T-helper 1 cell treated with Interleukin-12 subunit alpha and Interleukin-12 subunit beta and Interleukin-4 antibody, amounts not matched to agents 30 μg/mL and 1 μg/mL, for 36 hours (primary cell): ENCODE data around the gene NUDT19.
"Not testable (repeated sequence)": the region's sequence is repeated elsewhere in the genome, so short reads cannot be mapped to it uniquely, and the experiment has no call there.

Experiments used
- H3K27ac Mint-ChIP-seq: one replicate; pipeline ENCODE4 v1.8.0; 2021; ENCODE audit warnings: mild to moderate bottlenecking, mixed read lengths
- H3K27me3 Mint-ChIP-seq: one replicate; pipeline ENCODE4 v1.8.0; 2021; ENCODE audit warnings: low read depth, mixed read lengths
- H3K36me3 Mint-ChIP-seq: one replicate; pipeline ENCODE4 v1.8.0; 2021; ENCODE audit warnings: low read depth, mixed read lengths
- H3K4me1 Mint-ChIP-seq: one replicate; pipeline ENCODE4 v1.8.0; 2021; ENCODE audit warnings: low read depth, mixed read lengths
- H3K4me3 Mint-ChIP-seq: one replicate; pipeline ENCODE4 v1.8.0; 2021; ENCODE audit warnings: mild to moderate bottlenecking, moderate library complexity, mixed read lengths
- H3K9me3 Mint-ChIP-seq: one replicate; pipeline ENCODE4 v1.8.0; 2021; ENCODE audit warnings: mixed read lengths

The NUDT19 gene

GRCh38 chr19:32691291-32691951 is at the start of gene NUDT19:
Gene NUDT19, plus strand, starts transcription at chr19:32691821. Its CDS starts 140 bp downstream, at chr19:32691961.
- H3K27me3 Mint-ChIP-seq = no peaks in the 10 kb centered on the region

GRCh38 chr19:32642771-32643170 is 48.9 kb upstream of the NUDT19 start:
- Mint-ChIP-seq H3K27me3 (no peaks in the 10 kb centered on the region), H3K27ac (no peak overlapping the region), H3K4me1 (peaks cover 22% of the 10 kb centered on the region), H3K9me3 (no peaks in the 10 kb centered on the region), H3K36me3 (peaks cover 35% of the 10 kb centered on the region), H3K4me3 (no peak overlapping the region)

More at GRCh38 chr19:32691291-32691951, at the start of gene NUDT19:
- H3K4me1 Mint-ChIP-seq = peaks cover 40% of the 10 kb centered on the region
- peak within 1 kb of the TSS; percentile 92 for H3K27ac Mint-ChIP-seq
- H3K9me3 Mint-ChIP-seq = peaks cover 5% of the 10 kb centered on the region
- H3K36me3 Mint-ChIP-seq = peaks cover 30% of the 10 kb centered on the region
- peak within 1 kb of the TSS; percentile 95 for H3K4me3 Mint-ChIP-seq

- H3K27me3 Mint-ChIP-seq = no peaks in the 10 kb centered on the region
- peaks cover 22% of the 10 kb centered on the region for H3K4me1 Mint-ChIP-seq
- H3K27ac Mint-ChIP-seq = peak overlapping the region; percentile 49
- H3K9me3 Mint-ChIP-seq = no peaks in the 10 kb centered on the region
- no peak overlapping the region for H3K4me3 Mint-ChIP-seq
- H3K36me3 Mint-ChIP-seq = peaks cover 30% of the 10 kb centered on the region
Observed at GRCh38 chr19:32646556-32646955, 45.1 kb upstream of the NUDT19 start.

GRCh38 chr19:32647361-32647760 is 44.3 kb upstream of the NUDT19 start:
- Mint-ChIP-seq H3K36me3 (peaks cover 23% of the 10 kb centered on the region), H3K27ac (no peak overlapping the region), H3K4me3 (no peak overlapping the region)

GRCh38 chr19:32649751-32650150 is 41.9 kb upstream of the NUDT19 start:
- Mint-ChIP-seq H3K4me3 (no peak overlapping the region), H3K27ac (no peak overlapping the region), H3K9me3 (no peaks in the 10 kb centered on the region), H3K27me3 (no peaks in the 10 kb centered on the region), H3K36me3 (peaks cover 14% of the 10 kb centered on the region), H3K4me1 (peaks cover 4% of the 10 kb centered on the region)

More at GRCh38 chr19:32647361-32647760, 44.3 kb upstream of the NUDT19 start:
- no peaks in the 10 kb centered on the region for H3K27me3 Mint-ChIP-seq
- H3K9me3 Mint-ChIP-seq = no peaks in the 10 kb centered on the region
- H3K4me1 Mint-ChIP-seq = peaks cover 18% of the 10 kb centered on the region

GRCh38 chr19:32650671-32651070 is 41.0 kb upstream of the NUDT19 start:
- no peaks in the 10 kb centered on the region for H3K27me3 Mint-ChIP-seq
- no peak overlapping the region for H3K4me3 Mint-ChIP-seq
- no peaks in the 10 kb centered on the region for H3K9me3 Mint-ChIP-seq
- H3K4me1 Mint-ChIP-seq = peaks cover 4% of the 10 kb centered on the region
- H3K27ac Mint-ChIP-seq = no peak overlapping the region
- peaks cover 14% of the 10 kb centered on the region for H3K36me3 Mint-ChIP-seq

- H3K36me3 Mint-ChIP-seq = peaks cover 14% of the 10 kb centered on the region
- H3K27ac Mint-ChIP-seq = no peak overlapping the region
- peaks cover 4% of the 10 kb centered on the region for H3K4me1 Mint-ChIP-seq
- H3K4me3 Mint-ChIP-seq = no peak overlapping the region
- H3K27me3 Mint-ChIP-seq = no peaks in the 10 kb centered on the region
- H3K9me3 Mint-ChIP-seq = no peaks in the 10 kb centered on the region
Observed at GRCh38 chr19:32651729-32652140, 39.9 kb upstream of the NUDT19 start.

- not testable (repeated sequence) for H3K9me3 Mint-ChIP-seq, H3K4me1 Mint-ChIP-seq, H3K4me3 Mint-ChIP-seq, H3K27me3 Mint-ChIP-seq, H3K27ac Mint-ChIP-seq
- peaks cover 10% of the 10 kb centered on the region for H3K36me3 Mint-ChIP-seq
Observed at GRCh38 chr19:32652331-32652730, 39.3 kb upstream of the NUDT19 start.

- H3K27ac Mint-ChIP-seq = no peak overlapping the region
- H3K36me3 Mint-ChIP-seq = peaks cover 7% of the 10 kb centered on the region
- no peaks in the 10 kb centered on the region for H3K9me3 Mint-ChIP-seq
- H3K4me3 Mint-ChIP-seq = no peak overlapping the region
- H3K27me3 Mint-ChIP-seq = no peaks in the 10 kb centered on the region
- H3K4me1 Mint-ChIP-seq = no peaks in the 10 kb centered on the region
Observed at GRCh38 chr19:32652894-32653598, 38.6 kb upstream of the NUDT19 start.

- H3K4me1 Mint-ChIP-seq = no peaks in the 10 kb centered on the region
- peaks cover 3% of the 10 kb centered on the region for H3K36me3 Mint-ChIP-seq
- H3K4me3 Mint-ChIP-seq = no peak overlapping the region
- H3K9me3 Mint-ChIP-seq = no peaks in the 10 kb centered on the region
- H3K27me3 Mint-ChIP-seq = no peaks in the 10 kb centered on the region
- no peak overlapping the region for H3K27ac Mint-ChIP-seq
Observed at GRCh38 chr19:32653599-32653915, 38.1 kb upstream of the NUDT19 start.

GRCh38 chr19:32656379-32656778 is 35.2 kb upstream of the NUDT19 start:
- not testable (repeated sequence) for H3K4me3 Mint-ChIP-seq, H3K27me3 Mint-ChIP-seq, H3K9me3 Mint-ChIP-seq, H3K36me3 Mint-ChIP-seq, H3K4me1 Mint-ChIP-seq, H3K27ac Mint-ChIP-seq

GRCh38 chr19:32658075-32658474 is 33.5 kb upstream of the NUDT19 start:
- no peak overlapping the region for H3K27ac Mint-ChIP-seq
- H3K36me3 Mint-ChIP-seq = no peaks in the 10 kb centered on the region
- no peaks in the 10 kb centered on the region for H3K9me3 Mint-ChIP-seq

GRCh38 chr19:32658527-32658926 is 33.1 kb upstream of the NUDT19 start:
- Mint-ChIP-seq H3K27me3 (no peaks in the 10 kb centered on the region), H3K9me3 (no peaks in the 10 kb centered on the region), H3K4me1 (no peaks in the 10 kb centered on the region), H3K4me3 (no peak overlapping the region), H3K36me3 (no peaks in the 10 kb centered on the region), H3K27ac (no peak overlapping the region)

More at GRCh38 chr19:32658075-32658474, 33.5 kb upstream of the NUDT19 start:
- no peaks in the 10 kb centered on the region for H3K4me1 Mint-ChIP-seq
- H3K4me3 Mint-ChIP-seq = no peak overlapping the region
- no peaks in the 10 kb centered on the region for H3K27me3 Mint-ChIP-seq

- Mint-ChIP-seq H3K27me3 (no peaks in the 10 kb centered on the region), H3K4me1 (no peaks in the 10 kb centered on the region), H3K9me3 (no peaks in the 10 kb centered on the region), H3K27ac (no peak overlapping the region), H3K36me3 (no peaks in the 10 kb centered on the region), H3K4me3 (no peak overlapping the region)
Observed at GRCh38 chr19:32661318-32661717, 30.3 kb upstream of the NUDT19 start.

GRCh38 chr19:32662186-32662585 is 29.4 kb upstream of the NUDT19 start:
- Mint-ChIP-seq H3K36me3 (no peaks in the 10 kb centered on the region), H3K27ac (no peak overlapping the region), H3K9me3 (no peaks in the 10 kb centered on the region), H3K27me3 (no peaks in the 10 kb centered on the region), H3K4me1 (no peaks in the 10 kb centered on the region), H3K4me3 (no peak overlapping the region)
